Upper lobe of left lung (tissue), 4 donors: Measurements from ENCODE around the gene TMEM134.

Source experiments
- EP300 ChIP-seq, 4 donors: sonication (generic); formaldehyde crosslinking; IDR thresholded peaks; one replicate each; pipeline ENCODE4 v1.5.1; 2017; ENCODE audit warnings: antibody characterized with exemption in 4 of 4, control low read depth in 2 of 4
- POLR2A ChIP-seq, 4 donors: fragments of 450-650 bp; IDR thresholded peaks; one replicate each; pipeline ENCODE4 v1.5.1; 2016 to 2017; ENCODE audit warnings: antibody characterized with exemption in 4 of 4, mild to moderate bottlenecking in 2 of 4
- POLR2AphosphoS5 ChIP-seq, 2 donors: sonication (generic); formaldehyde crosslinking; IDR thresholded peaks; one replicate each; pipeline ENCODE4 v1.5.1; 2017; ENCODE audit warnings: antibody characterized with exemption in 2 of 2
- TF ChIP-seq, protein P1 (sequence below), 6 experiments: fragments of 450-650 bp in 4 of 6; fragments of 200-600 bp in 2 of 6; sonication (generic) in 2 of 6; IDR thresholded peaks; one replicate each; pipeline ENCODE4 v1.5.1; 2016 to 2019; ENCODE audit warnings: antibody characterized with exemption in 6 of 6

DNA sequence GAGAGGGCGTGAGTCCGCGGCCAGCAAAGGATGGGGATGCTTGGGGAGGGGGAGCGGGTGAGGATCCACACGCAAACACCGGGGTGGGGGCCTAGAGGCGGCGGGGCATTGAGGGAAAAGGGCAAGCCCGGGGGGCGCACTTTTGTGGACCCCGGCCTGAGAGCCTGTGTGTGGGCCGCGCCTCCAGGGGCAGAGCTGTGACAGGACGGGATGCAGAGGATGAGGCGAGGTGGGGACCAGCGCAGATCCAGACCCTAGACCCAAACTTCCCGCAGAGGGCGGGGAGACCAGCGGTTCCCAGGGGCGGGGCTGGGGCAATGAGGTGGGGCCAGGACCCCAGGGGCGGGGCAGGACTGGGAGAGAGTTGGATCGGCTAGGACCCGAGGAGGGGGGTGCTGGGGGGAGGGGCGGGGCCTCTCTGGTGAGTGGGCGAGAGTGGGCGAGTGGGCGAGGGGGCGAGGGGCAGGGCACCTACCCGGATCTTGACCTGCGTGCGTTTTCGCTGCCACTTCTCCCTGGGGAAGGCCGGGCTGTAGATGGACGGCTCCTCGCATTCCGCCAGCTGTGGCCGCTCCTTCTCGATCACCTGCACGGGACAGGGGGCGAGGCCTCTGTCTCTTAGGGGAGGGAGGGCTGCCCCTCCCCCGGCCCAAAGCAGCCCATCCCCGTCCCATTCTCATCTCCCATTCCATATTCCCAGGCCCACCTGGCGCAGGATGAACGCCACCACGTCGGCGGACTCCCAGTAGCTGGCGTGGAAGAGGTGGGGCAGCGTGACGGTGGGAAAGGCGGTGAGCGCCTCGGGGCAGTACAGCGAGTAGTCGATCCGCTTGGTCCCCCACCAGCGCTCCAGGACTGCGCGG is 25.6 kb upstream of the TMEM134 start:
- TF ChIP-seq, protein P1, sequence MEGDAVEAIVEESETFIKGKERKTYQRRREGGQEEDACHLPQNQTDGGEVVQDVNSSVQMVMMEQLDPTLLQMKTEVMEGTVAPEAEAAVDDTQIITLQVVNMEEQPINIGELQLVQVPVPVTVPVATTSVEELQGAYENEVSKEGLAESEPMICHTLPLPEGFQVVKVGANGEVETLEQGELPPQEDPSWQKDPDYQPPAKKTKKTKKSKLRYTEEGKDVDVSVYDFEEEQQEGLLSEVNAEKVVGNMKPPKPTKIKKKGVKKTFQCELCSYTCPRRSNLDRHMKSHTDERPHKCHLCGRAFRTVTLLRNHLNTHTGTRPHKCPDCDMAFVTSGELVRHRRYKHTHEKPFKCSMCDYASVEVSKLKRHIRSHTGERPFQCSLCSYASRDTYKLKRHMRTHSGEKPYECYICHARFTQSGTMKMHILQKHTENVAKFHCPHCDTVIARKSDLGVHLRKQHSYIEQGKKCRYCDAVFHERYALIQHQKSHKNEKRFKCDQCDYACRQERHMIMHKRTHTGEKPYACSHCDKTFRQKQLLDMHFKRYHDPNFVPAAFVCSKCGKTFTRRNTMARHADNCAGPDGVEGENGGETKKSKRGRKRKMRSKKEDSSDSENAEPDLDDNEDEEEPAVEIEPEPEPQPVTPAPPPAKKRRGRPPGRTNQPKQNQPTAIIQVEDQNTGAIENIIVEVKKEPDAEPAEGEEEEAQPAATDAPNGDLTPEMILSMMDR (IDR thresholded peaks at IDR 0.05) = no peak
- TF ChIP-seq POLR2A (IDR thresholded peaks at IDR 0.05) = no peak
- no peak for TF ChIP-seq POLR2AphosphoS5 (IDR thresholded peaks at IDR 0.05)
- TF ChIP-seq EP300 (IDR thresholded peaks at IDR 0.05) = no peak
